HG03159 (cell line): ENCODE data around the gene GPX3.

ENCODE experiments used
- ATAC-seq: cut with Tn5 transposase; IDR thresholded peaks from one replicate; pipeline ENCODE4 v1.9.1; 2021; ENCODE audit warnings: mild to moderate bottlenecking, moderate library complexity; ENCODE audit not compliant: unreplicated experiment

GPX3 gene

GRCh38 chr5:151056379-151057325 lies 36.3 kb downstream of the GPX3 start:
- ATAC-seq, result no peak

GRCh38 chr5:151058301-151058700 lies 37.9 kb downstream of the GPX3 start:
- no peak for ATAC-seq

- ATAC-seq, result no peak
Measured at GRCh38 chr5:151058891-151059489, 38.6 kb downstream of the GPX3 start.

- ATAC-seq, result no peak
Measured at GRCh38 chr5:151060742-151061141, 40.4 kb downstream of the GPX3 start.

GRCh38 chr5:151062405-151063141 lies 42.2 kb downstream of the GPX3 start:
- ATAC-seq, result no peak

GRCh38 chr5:151063142-151063989 lies 43.0 kb downstream of the GPX3 start:
- ATAC-seq, result no peak

- ATAC-seq, result no peak
Measured at GRCh38 chr5:151064916-151065499, 44.6 kb downstream of the GPX3 start.

- no peak for ATAC-seq
Measured at GRCh38 chr5:151065609-151066008, 45.2 kb downstream of the GPX3 start.

- no peak for ATAC-seq
Measured at GRCh38 chr5:151066920-151067319, 46.5 kb downstream of the GPX3 start.

- no peak for ATAC-seq
Measured at GRCh38 chr5:151067632-151068432, 47.4 kb downstream of the GPX3 start.

- peak; percentile 66 for ATAC-seq
Measured at GRCh38 chr5:151068433-151069197, 48.2 kb downstream of the GPX3 start.

- ATAC-seq, result no peak
Measured at GRCh38 chr5:151070449-151070848, 50.1 kb downstream of the GPX3 start.

GRCh38 chr5:151071021-151071420 lies 50.6 kb downstream of the GPX3 start:
- ATAC-seq, result no peak

- no peak for ATAC-seq
Measured at GRCh38 chr5:151071848-151072629, 51.6 kb downstream of the GPX3 start.

GRCh38 chr5:151072630-151073025 lies 52.2 kb downstream of the GPX3 start:
- ATAC-seq, result no peak

GRCh38 chr5:151073280-151073679 lies 52.9 kb downstream of the GPX3 start:
- no peak for ATAC-seq

- ATAC-seq, result no peak
Measured at GRCh38 chr5:151074557-151074956, 54.2 kb downstream of the GPX3 start.
